ENCODE measurements around the gene ADGRE3.

The ADGRE3 gene, protein sequence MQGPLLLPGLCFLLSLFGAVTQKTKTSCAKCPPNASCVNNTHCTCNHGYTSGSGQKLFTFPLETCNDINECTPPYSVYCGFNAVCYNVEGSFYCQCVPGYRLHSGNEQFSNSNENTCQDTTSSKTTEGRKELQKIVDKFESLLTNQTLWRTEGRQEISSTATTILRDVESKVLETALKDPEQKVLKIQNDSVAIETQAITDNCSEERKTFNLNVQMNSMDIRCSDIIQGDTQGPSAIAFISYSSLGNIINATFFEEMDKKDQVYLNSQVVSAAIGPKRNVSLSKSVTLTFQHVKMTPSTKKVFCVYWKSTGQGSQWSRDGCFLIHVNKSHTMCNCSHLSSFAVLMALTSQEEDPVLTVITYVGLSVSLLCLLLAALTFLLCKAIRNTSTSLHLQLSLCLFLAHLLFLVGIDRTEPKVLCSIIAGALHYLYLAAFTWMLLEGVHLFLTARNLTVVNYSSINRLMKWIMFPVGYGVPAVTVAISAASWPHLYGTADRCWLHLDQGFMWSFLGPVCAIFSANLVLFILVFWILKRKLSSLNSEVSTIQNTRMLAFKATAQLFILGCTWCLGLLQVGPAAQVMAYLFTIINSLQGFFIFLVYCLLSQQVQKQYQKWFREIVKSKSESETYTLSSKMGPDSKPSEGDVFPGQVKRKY

DNA sequence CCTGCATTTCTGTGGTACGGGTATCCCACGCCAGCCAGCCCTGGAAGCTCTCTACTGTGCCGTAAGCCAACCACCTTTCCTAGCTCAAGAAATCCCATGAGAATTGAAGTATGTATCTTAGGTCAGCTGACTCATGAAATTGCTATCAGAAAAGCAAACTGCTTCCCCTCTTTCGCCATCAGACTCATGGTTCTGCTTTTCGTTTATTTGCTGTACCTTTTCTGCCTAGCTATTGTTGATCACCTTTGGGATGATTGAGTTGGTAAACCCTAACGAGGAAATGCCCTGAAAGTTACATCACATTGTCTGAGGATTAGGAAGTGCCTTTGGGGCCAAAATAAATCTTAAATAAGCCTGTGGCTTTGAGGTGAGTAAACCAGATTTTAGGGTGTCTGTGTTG, at the start of gene ADGRE3:
ADGRE3 (minus strand) TSS at position 81 of the 400 bp plus-strand sequence; CDS start at position 7, 74 bp downstream.
- H3K4me1 ChIP-seq (ENCODE audit: insufficient read depth, low read length), result no peaks in the 10 kb centered on the region
- H3K9ac ChIP-seq (ENCODE audit: low read depth, low read length), result no peak within 1 kb of the TSS
- H3K36me3 ChIP-seq (ENCODE audit: insufficient read depth, low read length), result no peaks in the 10 kb centered on the region
- no peaks in the 10 kb centered on the region for H3K9me3 ChIP-seq (ENCODE audit: control insufficient read depth, insufficient read depth, low read length)

DNA sequence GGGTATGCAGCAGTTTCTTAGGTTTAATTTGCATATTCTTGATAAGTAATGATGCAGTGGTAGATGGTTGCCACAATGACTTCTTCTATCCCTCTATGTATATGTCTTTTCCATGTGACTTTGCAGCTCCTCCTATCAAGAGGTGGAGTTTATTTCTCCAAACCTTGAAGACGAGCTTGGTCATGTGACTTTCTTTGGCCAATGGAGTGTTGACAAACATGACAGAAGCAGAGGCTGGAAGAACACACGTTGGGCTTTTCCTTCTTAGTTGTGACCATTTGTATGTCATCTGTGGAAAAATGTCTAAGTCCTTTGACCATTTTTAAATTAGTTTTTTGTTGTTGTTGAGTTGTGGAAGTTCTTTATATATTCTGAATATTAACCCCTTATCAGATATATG, 47.5 kb upstream of the ADGRE3 start:
- Histone ChIP-seq H3K9me3 (ENCODE audit: control insufficient read depth, insufficient read depth, low read length) (peaks cover 33% of the 10 kb centered on the region), H3K9ac (ENCODE audit: low read depth, low read length) (no peak overlapping the region), H3K4me1 (ENCODE audit: insufficient read depth, low read length) (no peaks in the 10 kb centered on the region), H3K36me3 (ENCODE audit: insufficient read depth, low read length) (peaks cover 13% of the 10 kb centered on the region; the same call in 1 of the 2 replicates)

DNA sequence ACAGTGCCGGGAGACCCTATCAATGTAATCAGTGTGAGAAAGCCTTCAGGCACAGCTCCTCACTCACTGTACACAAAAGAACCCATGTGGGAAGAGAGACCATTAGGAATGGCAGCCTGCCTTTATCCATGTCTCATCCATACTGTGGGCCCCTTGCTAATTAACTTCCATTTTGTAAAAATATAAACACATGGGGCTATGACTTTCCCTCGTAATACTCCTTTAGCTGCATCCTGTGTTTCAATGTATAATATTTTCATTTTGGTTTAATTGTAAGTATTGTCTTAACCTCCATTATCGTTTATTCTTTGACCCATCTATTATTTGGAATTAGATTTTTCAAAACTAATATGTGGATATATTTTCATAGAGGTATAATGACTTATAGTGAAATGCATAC, 44.5 kb upstream of the ADGRE3 start:
- Histone ChIP-seq H3K4me1 (ENCODE audit: insufficient read depth, low read length) (no peaks in the 10 kb centered on the region), H3K36me3 (ENCODE audit: insufficient read depth, low read length) (peaks cover 20% of the 10 kb centered on the region; the same call in 1 of the 2 replicates), H3K9me3 (ENCODE audit: control insufficient read depth, insufficient read depth, low read length) (peaks cover 30% of the 10 kb centered on the region), H3K9ac (ENCODE audit: low read depth, low read length) (no peak overlapping the region)

DNA sequence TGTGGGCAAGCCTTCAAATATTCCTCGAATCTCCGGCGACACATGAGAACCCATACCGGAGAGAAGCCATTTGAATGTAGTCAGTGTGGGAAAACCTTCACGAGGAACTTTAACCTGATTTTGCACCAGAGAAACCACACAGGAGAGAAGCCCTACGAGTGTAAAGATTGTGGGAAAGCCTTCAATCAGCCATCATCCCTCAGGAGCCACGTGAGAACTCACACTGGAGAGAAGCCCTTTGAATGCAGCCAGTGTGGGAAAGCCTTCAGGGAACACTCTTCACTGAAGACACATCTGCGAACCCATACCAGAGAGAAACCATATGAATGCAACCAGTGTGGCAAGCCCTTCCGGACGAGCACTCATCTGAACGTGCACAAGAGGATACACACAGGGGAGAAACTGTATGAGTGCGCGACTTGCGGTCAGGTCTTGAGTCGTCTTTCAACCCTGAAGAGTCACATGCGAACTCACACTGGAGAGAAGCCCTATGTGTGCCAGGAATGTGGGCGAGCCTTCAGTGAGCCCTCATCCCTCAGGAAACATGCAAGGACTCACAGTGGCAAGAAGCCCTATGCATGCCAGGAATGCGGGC, 44.0 kb upstream of the ADGRE3 start:
- H3K36me3 ChIP-seq (ENCODE audit: insufficient read depth, low read length), result peaks cover 20% of the 10 kb centered on the region; the same call in 1 of the 2 replicates
- no peaks in the 10 kb centered on the region for H3K4me1 ChIP-seq (ENCODE audit: insufficient read depth, low read length)
- peaks cover 30% of the 10 kb centered on the region for H3K9me3 ChIP-seq (ENCODE audit: control insufficient read depth, insufficient read depth, low read length)
- H3K9ac ChIP-seq (ENCODE audit: low read depth, low read length), result no peak overlapping the region

DNA sequence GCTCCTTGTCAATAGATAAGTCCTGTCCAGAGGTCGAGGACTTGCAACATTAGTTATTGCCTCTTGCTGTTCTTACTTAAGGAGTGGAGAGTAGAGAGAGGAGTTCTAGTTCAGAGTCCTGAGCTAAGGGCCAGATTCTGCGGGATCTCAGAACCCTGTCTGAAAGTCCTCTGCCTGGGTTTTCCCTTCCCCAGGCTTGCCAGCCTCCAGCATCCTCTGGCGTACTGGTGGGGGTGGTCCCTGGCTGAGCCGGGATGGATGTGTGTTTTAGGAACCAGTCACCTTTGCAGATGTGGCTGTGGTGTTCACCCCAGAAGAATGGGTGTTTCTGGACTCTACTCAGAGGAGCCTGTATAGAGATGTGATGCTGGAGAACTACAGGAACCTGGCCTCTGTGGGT, 41.2 kb upstream of the ADGRE3 start:
- H3K9me3 ChIP-seq (ENCODE audit: control insufficient read depth, insufficient read depth, low read length), result peaks cover 26% of the 10 kb centered on the region
- H3K9ac ChIP-seq (ENCODE audit: low read depth, low read length), result no peak overlapping the region
- peaks cover 22% of the 10 kb centered on the region; the same call in 1 of the 2 replicates for H3K36me3 ChIP-seq (ENCODE audit: insufficient read depth, low read length)
- no peaks in the 10 kb centered on the region for H3K4me1 ChIP-seq (ENCODE audit: insufficient read depth, low read length)

DNA sequence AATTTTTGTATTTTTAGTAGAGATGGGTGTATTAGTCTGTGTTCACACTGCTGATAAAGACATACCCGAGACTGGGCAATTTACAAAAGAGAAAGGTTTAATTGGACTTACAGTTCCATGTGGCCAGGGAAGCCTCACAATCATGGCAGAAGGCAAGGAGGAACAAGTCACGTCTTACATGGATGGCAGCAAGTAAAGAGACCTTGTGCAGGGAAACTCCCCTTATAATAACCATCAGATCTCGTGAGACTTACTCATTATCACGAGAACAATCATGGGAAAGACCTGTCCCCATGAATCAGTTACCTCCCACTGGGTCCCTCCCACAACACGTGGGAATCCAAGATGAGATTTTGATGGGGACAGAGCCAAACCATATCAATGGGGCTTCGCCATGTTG, 29.8 kb upstream of the ADGRE3 start:
- no peaks in the 10 kb centered on the region for H3K9me3 ChIP-seq (ENCODE audit: control insufficient read depth, insufficient read depth, low read length)
- H3K4me1 ChIP-seq (ENCODE audit: insufficient read depth, low read length), result no peaks in the 10 kb centered on the region
- H3K9ac ChIP-seq (ENCODE audit: low read depth, low read length), result no peak overlapping the region
- H3K36me3 ChIP-seq (ENCODE audit: insufficient read depth, low read length), result peaks cover 8% of the 10 kb centered on the region

DNA sequence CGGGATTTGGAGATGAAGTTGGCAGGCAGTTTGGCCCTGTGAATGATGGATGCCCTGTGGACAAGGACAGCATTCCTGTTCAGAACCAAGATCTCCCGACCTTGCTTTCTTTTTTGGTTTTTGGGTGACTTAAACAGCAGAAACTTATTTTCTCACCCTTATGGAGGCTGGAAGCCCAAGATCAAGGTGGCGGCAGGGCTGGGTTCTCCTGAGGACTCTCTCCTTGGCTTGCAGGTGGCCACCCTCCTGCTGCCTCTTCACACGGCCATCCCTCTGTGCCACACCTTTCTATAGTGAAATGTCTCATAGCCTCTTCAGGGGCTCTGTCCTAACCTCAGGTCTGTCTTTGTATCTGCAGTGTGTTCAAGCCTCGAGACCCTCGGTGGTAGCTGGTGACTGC, 29.2 kb upstream of the ADGRE3 start:
- Histone ChIP-seq H3K9ac (ENCODE audit: low read depth, low read length) (no peak overlapping the region), H3K9me3 (ENCODE audit: control insufficient read depth, insufficient read depth, low read length) (no peaks in the 10 kb centered on the region), H3K4me1 (ENCODE audit: insufficient read depth, low read length) (no peaks in the 10 kb centered on the region), H3K36me3 (ENCODE audit: insufficient read depth, low read length) (peaks cover 8% of the 10 kb centered on the region)

DNA sequence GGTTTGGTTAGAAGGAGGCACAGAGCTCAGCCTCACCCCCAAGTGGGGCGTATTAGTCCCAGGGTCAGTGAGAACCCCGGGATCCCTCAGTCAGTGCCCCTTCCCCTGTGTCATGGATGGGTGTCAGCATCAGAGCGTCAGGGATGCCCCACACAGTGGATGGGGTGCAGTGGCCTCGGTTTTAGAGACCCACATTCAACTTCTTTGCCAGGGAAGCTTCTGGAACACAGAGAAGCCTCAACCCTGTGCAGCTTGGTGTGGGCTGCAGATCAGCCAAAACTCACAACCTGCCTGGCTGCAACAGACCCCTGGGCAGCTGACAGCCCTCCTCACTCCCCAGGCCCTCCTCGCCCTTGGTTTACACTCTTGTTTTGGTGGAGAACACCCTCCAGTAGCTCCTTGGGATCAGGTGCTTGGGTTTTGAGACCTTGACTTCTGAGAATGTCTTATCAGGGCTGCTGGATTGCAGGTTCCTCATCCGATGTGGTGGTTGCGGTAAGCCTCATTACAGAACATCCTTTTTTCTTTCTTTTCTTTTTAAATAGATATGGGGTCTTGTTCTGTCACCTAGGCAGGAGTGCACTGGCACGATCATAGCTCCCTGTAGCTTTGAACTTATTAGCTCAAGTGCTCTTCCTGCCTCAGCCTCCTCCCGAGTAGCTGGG, 26.2 kb upstream of the ADGRE3 start:
- H3K36me3 ChIP-seq (ENCODE audit: insufficient read depth, low read length), result peaks cover 5% of the 10 kb centered on the region; the same call in 1 of the 2 replicates
- no peaks in the 10 kb centered on the region for H3K4me1 ChIP-seq (ENCODE audit: insufficient read depth, low read length)
- no peaks in the 10 kb centered on the region for H3K9me3 ChIP-seq (ENCODE audit: control insufficient read depth, insufficient read depth, low read length)
- H3K9ac ChIP-seq (ENCODE audit: low read depth, low read length), result no peak overlapping the region

DNA sequence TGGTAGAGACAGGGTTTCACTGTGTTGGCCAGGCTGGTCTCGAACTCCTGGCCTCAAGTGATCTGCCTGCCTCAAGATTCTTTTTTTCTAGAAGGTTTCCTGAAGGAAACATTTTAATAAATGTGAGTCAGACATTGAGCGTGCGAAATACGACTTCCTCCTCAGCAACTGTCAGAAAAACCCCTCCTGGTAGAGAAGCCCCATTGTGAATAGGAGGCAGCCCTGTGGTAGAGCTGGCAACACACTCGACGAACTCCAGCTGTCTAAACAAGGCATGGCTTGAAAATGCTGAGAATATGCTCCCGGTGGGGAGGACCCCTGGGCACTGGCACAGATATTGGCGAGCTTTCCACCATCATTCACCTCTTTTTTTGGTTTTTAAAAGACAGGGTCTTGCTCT, 25.0 kb upstream of the ADGRE3 start:
- H3K36me3 ChIP-seq (ENCODE audit: insufficient read depth, low read length), result peaks cover 5% of the 10 kb centered on the region; the same call in 1 of the 2 replicates
- H3K9me3 ChIP-seq (ENCODE audit: control insufficient read depth, insufficient read depth, low read length), result no peaks in the 10 kb centered on the region
- no peak overlapping the region for H3K9ac ChIP-seq (ENCODE audit: low read depth, low read length)
- no peaks in the 10 kb centered on the region for H3K4me1 ChIP-seq (ENCODE audit: insufficient read depth, low read length)

DNA sequence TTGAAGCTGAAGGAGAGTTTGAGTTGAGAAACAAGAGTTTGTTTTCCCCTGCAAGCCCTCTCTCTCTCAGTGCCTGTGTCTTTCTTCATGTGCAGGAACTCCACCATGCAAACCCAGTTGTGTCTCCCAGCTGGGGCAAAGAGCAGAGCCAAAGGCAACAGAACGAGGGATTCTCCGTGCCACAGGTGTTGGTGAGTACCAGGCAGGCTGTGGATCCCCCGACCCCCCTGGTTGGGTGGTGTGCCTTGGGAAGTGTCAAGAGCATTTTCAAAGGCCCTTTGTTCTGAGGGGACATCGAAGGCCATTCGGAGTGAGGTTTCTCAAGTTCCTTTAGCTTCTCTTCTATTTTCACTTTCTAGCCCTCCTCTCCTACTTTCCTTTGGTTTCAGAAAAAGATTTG, 20.8 kb upstream of the ADGRE3 start:
- Histone ChIP-seq H3K4me1 (ENCODE audit: insufficient read depth, low read length) (no peaks in the 10 kb centered on the region), H3K9ac (ENCODE audit: low read depth, low read length) (no peak overlapping the region), H3K9me3 (ENCODE audit: control insufficient read depth, insufficient read depth, low read length) (no peaks in the 10 kb centered on the region), H3K36me3 (ENCODE audit: insufficient read depth, low read length) (peaks cover 3% of the 10 kb centered on the region; the same call in 1 of the 2 replicates)

DNA sequence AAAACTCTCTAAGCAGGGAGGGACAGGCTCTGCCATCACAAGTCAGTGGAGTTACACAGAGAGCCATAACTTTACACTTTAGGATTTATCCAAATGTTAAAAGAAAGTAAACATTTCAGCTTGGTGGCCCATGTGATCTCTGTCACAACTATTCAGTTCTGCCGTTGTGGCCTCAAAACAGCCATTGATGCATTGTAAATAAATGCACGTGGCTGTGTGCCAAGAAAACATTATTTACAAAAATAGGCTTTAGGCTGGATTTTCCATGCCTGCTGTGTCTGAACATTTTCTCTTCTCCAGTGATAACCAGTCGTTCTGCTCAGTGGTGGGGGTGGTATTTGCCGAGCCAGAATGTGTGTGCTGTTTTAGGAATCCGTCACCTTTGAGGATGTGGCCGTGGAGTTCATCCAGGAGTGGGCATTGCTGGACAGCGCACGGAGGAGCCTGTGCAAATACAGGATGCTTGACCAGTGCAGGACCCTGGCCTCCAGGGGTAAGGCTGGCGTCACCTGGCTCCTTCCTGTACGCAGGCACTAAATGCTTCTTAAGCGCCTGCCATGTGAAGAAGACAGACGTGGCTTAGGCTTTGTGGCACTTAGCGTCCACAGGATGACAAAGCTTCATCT, 20.1 kb upstream of the ADGRE3 start:
- Histone ChIP-seq H3K9me3 (ENCODE audit: control insufficient read depth, insufficient read depth, low read length) (no peaks in the 10 kb centered on the region), H3K4me1 (ENCODE audit: insufficient read depth, low read length) (no peaks in the 10 kb centered on the region), H3K36me3 (ENCODE audit: insufficient read depth, low read length) (no peaks in the 10 kb centered on the region), H3K9ac (ENCODE audit: low read depth, low read length) (no peak overlapping the region)

DNA sequence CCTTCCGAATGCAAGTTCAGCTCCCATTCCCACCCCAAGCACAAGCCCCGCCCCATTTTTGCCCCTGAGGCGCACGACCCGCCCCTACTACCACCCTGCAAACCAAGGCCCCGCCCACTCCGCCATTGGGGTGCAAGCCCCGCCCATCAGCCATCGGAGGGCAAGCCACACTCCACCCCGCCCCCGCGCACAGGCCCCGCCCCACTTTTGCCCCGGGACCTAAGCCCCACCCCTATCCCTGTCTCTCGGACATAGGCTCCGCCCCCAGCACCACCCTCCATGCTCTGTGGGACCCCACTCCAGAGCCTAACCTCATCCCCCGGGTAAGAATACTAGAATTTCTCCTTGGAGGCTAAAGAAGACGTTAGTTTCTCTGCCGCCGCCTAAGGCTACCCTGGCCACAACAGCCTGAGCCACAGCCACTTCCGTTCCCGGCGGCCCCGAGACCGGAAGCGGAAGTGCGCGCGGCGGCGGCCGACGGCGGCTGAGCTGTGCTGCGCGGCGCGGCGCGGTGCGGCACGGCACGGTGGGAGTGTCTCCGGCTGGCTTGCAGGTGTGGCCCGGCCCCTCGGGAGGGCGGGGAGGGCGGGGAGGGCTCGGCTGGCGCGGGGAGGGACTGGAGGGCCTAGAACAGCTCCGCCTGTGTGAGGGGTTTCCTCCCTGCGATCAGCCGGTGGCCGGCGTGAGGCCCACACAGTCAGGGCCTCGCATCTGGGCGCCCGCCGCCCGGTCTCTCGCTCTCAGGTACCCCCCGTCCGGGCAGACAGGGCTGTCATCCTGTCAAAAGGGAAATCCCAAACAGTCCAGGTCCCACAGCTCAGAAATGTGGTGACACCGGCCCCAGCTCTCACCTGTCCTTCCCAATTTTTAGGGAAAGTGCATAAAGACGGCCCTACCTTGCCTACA, 15.2 kb upstream of the ADGRE3 start, which contains the start of gene ZNF333:
ZNF333 (plus strand) TSS at position 451 of the 906 bp plus-strand sequence. CDS start 3,444 bp downstream, outside the sequence.
- no peaks in the 10 kb centered on the region for H3K36me3 ChIP-seq (ENCODE audit: insufficient read depth, low read length)
- no peaks in the 10 kb centered on the region; the same call in 1 of the 2 replicates for H3K9me3 ChIP-seq (ENCODE audit: control insufficient read depth, insufficient read depth, low read length)
- H3K4me1 ChIP-seq (ENCODE audit: insufficient read depth, low read length), result no peaks in the 10 kb centered on the region
- peak within 1 kb of the TSS; percentile 98 for H3K9ac ChIP-seq (ENCODE audit: low read depth, low read length)

DNA sequence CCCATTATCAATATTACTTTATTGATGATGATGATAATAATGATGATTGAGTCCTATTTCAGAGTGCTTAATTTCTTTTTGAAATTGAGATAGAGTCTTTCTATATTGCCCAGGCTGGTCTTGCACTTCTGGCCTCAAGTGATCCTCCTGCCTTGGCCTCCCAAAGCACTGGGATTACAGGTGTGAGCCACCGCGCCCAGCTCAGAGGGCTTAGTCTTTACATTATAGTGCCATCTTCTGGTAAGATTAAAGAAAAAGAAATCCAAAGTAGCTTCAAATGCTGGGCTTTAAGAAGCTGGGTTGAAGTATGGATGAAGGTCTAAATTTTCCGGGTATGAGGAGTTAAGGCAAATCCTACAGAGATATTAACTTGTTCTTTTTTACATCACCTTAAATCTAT, 11.8 kb upstream of the ADGRE3 start:
- no peaks in the 10 kb centered on the region; the same call in 1 of the 2 replicates for H3K9me3 ChIP-seq (ENCODE audit: control insufficient read depth, insufficient read depth, low read length)
- no peaks in the 10 kb centered on the region for H3K36me3 ChIP-seq (ENCODE audit: insufficient read depth, low read length)
- no peaks in the 10 kb centered on the region for H3K4me1 ChIP-seq (ENCODE audit: insufficient read depth, low read length)
- H3K9ac ChIP-seq (ENCODE audit: low read depth, low read length), result no peak overlapping the region
